Erythroblast (primary cell): ENCODE measurements around the gene EYS.

ENCODE experiments used
- GATA1 ChIP-seq: IDR thresholded peaks from 2 replicates; pipeline ENCODE4 v1.6.1; 2011; ENCODE audit warnings: low read depth, mild to moderate bottlenecking, control low read depth, low read length, moderate library complexity
- POLR2A ChIP-seq: IDR thresholded peaks from 2 replicates; pipeline ENCODE4 v1.6.1; 2011; ENCODE audit warnings: mild to moderate bottlenecking, low read length

DNA sequence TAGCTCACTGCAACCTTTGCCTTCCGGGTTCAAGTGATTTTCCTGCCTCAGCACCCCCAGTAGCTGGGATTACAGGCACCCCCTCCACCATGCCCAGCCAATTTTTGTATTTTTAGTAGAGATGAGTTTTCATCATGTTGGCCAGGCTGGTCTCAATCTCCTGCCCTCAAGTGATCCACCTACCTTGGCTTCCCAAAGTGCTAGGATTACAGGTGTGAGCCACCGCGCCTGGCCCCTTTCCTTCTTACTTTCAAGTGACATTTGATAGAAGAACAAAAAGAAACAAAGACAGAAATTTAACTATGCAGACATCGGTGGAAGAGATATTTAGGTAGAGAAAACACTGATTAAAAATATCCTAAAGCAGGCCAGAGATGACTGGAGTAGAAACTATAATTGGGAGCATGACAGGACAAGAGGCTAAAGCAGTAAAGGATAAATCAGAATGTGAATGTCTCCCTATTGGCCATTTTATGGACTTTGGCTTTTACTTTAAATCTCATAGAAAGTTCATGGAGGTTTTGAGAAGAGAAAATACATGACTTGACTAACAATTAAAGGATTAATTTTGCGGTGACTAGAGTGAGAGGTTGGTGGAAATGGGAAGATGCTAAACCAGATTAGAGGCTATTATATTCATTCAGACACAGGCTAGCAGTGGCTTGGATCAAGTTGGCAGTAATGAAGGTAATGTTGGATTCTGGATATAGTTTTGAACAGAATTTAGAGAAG, 2.2 kb upstream of the EYS start:
- TF ChIP-seq POLR2A (no peak), GATA1 (no peak)
